ENCODE measurements around the gene RPL35A.
"Not testable (repeated sequence)": the region's sequence is repeated elsewhere in the genome, so short reads cannot be mapped to it uniquely, and the experiment has no call there.

RPL35A gene

DNA sequence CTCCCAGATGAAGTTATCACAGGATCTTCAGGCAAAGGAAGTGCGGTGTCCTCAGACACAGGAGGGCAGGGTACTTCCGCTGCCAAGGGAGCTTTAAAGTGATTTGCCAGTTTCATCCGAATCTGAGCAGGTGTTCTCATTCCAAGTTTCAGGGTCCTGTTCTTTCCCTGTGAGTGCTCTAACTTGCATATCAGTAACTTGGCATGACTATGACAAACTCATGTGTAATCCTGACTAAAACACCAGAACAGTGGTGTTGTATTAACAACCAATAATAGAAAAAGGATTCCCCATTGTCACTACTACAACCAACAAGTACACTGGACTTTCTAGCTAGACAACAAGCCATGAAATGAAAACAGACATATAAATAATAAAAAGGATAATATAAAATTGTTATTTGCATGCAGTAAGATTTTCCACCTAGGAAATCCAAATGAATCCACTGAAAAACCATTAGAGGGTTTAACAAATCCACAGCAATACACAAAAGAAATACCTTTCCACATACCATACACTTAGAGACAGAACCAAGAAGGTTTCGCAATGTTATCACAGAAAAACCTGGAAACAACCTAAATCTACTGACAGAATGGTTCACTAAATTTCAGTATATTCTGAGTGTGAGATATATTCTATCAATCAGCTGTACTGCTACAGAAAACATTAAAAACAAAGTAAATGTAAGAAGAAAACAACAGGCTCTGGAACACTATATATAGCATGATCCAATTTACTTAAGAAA lies 40.9 kb upstream of the RPL35A start:
- CTCF ChIA-PET, result interaction anchor here (1.8 to 2.5 kb wide), 2 partner anchors 14 to 33 kb away, joined by 7 to 13 read pairs; no protein-coding TSS in a partner anchor
- no peak for DNase-seq (ENCODE audit: extremely low spot score)
- TF ChIP-seq, protein P1, sequence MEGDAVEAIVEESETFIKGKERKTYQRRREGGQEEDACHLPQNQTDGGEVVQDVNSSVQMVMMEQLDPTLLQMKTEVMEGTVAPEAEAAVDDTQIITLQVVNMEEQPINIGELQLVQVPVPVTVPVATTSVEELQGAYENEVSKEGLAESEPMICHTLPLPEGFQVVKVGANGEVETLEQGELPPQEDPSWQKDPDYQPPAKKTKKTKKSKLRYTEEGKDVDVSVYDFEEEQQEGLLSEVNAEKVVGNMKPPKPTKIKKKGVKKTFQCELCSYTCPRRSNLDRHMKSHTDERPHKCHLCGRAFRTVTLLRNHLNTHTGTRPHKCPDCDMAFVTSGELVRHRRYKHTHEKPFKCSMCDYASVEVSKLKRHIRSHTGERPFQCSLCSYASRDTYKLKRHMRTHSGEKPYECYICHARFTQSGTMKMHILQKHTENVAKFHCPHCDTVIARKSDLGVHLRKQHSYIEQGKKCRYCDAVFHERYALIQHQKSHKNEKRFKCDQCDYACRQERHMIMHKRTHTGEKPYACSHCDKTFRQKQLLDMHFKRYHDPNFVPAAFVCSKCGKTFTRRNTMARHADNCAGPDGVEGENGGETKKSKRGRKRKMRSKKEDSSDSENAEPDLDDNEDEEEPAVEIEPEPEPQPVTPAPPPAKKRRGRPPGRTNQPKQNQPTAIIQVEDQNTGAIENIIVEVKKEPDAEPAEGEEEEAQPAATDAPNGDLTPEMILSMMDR (IDR thresholded peaks at IDR 0.05; ENCODE audit: control extremely low read depth, extremely low read depth, low read depth, missing control alignments), result no peak
- POLR2A ChIA-PET, result no interaction called here

DNA sequence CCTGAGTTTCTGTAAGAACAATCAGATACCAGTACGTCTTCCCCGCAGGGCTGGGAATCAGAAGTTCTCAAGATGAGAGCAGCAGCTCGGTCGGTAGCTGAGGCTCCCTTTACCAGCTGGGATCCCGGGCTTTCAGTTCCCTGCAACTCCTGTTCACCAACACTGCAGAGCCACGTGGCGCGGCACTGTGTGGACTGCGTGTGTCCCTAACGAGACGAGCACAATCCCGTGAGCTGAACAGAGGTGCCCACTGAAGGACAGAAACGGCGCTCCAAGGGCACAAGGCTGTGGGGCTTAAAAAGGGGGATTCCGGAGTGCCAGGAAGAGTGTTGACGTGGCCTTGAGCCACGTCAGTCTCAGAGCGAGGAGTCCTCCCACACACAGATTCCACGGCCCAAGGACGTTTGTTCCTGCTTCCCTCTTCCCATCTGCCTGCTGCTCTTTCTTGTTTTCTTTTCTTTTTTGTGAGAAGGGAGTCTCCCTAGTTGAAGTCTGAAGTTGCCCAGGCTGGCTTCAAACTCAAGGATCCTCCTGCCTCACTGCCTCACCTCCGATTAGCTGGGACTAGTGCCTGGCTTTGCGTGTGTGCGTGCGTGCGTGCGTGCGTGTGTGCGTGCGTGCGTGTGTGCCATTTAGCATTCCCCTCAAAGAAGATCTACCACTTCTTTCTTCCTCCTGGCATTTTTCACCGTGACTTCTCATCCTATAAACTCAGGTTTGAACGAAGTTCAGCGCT lies 37.1 kb upstream of the RPL35A start:
- TF ChIP-seq, protein P1 (IDR thresholded peaks at IDR 0.05; ENCODE audit: control extremely low read depth, extremely low read depth, low read depth, missing control alignments), result no peak
- no peak for DNase-seq (ENCODE audit: extremely low spot score)
- ChIA-PET CTCF (interaction anchor here (0.8 to 1.1 kb wide), 3 partner anchors 13 to 30 kb away, joined by 3 to 5 read pairs (median 4); no protein-coding TSS in a partner anchor), POLR2A (no interaction called here)

DNA sequence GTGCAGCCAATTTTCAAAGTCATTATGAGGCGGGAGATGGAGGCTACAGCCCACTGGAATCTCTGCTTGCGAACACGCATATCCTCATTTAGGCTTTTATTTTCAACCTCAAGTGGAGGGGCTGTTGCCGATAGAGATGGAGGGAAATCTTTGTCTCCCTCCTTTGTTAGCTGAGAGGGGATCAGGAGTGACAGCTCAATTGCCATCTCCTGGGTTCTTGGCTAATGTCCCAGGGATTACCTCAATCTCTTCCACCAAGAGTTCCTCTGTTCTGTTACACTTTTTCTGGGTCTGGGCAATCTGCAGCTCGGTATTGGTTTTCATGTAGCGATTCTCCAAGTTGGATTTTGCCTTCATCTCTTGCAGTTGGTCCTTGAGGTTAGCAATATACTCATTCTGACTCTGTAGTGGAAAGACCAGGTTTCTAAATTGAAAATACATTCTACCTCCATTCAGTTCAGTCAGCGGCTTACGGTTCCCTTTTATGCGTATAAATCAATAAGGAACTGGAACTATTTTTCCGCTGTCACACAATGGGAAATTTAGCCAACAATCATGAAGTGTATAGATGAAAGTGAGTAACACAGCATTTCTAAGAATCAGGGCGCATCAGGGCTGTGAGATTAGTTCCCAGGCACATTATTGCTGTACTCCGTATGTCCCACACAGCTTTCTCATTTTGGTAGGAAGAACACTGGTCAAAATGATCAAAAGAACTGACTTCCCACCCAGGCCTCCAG lies 36.2 kb upstream of the RPL35A start:
- ChIA-PET CTCF (interaction anchor here (0.9 to 4.1 kb wide), 4 partner anchors 8 to 30 kb away, joined by 3 to 13 read pairs (median 4); no protein-coding TSS in a partner anchor), POLR2A (no interaction called here)
- no peak for DNase-seq (ENCODE audit: extremely low spot score)
- TF ChIP-seq, protein P1 (IDR thresholded peaks at IDR 0.05; ENCODE audit: control extremely low read depth, extremely low read depth, low read depth, missing control alignments), result no peak

DNA sequence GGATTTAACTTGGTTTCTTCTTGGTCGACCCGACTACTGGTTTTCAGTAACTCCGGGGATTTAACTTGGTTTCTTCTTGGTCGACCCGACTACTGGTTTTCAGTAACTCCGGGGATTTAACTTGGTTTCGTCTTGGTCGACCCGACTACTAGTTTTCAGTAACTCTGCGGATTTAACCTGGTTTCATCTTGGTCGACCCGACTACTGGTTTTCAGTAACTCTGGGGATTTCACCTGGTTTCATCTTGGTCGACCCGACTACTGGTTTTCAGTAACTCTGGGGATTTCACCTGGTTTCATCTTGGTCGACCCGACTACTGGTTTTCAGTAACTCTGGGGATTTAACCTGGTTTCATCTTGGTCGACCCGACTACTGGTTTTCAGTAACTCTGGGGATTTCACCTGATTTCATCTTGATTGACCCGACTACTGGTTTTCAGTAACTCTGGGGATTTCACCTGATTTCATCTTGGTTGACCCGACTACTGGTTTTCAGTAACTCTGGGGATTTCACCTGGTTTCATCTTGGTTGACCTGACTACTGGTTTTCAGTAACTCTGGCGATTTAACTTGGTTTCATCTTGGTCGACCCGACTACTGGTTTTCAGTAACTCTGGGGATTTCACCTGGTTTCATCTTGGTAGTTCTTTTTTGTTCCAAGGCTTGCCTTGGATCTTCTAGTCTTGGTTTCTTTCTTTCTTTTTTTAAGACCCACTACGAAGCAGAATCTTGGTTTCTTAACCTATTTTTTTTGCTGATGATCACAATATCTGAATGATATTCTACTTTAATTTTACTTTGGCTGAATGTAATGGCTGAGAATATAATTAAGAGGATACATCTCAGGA lies 28.3 kb upstream of the RPL35A start:
- POLR2A ChIA-PET; DNase-seq (ENCODE audit: extremely low spot score): not testable (repeated sequence)
- CTCF ChIA-PET, result interaction anchor here (1.3 to 1.8 kb wide), 2 partner anchors 15 to 16 kb away, joined by 4 to 6 read pairs; no protein-coding TSS in a partner anchor

DNA sequence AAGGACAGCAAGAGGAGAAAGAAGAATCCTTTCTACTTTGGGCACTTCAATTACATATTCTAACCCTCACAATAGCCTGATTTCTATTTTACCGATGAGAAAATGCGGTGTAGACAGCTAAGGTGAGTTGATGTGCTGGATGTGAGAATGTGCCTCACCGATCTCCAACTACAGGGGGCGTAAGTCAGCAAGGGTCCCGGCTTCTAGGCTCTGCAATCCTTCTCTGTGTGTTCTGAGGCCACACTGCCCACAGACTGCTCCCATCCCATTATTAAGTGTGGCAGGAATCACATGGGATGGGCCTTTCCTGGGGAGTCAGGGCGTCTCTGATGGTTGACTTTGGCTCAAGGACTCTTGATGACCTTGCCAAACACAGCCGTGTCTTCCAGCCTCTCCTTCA lies 23.6 kb upstream of the RPL35A start:
- no peak for DNase-seq (ENCODE audit: extremely low spot score)
- ChIA-PET POLR2A (no interaction called here), CTCF (interaction anchor here (1.1 to 2.4 kb wide), 3 partner anchors 14 to 19 kb away, joined by 3 to 5 read pairs (median 4); no protein-coding TSS in a partner anchor)
- TF ChIP-seq, protein P1 (IDR thresholded peaks at IDR 0.05; ENCODE audit: control extremely low read depth, extremely low read depth, low read depth, missing control alignments), result no peak

DNA sequence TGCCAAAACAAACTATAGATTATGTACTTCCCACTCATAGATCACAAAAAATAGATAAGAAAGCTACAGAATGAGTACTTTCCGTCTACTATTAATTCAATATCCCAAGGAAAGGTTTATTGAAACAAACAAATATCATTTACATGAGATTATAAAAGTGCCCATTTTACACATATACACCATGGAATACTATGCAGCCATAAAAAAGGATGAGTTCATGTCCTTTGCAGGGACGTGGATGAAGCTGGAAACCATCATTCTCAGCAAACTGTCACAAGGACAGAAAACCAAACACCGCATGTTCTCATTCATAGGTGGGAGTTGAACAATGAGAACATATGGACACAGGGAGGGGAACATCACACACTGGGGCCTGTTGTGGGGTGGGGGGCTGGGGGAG lies 22.4 kb upstream of the RPL35A start:
- POLR2A ChIA-PET; DNase-seq (ENCODE audit: extremely low spot score): not testable (repeated sequence)
- CTCF ChIA-PET, result interaction anchor here (1.1 to 2.4 kb wide), 3 partner anchors 15 to 22 kb away, joined by 4 to 5 read pairs (median 5); no protein-coding TSS in a partner anchor
